IMR-90 (cell line): ENCODE results near the gene TM9SF4. TPM values are rescaled to one million over a fixed set of nuclear protein-coding genes. Genes with fewer than 3 reads are reported as not detected.

Experiments used
- ATAC-seq: fragments of 200-7000 bp; cut with Tn5 transposase; 2 replicates; pipeline ENCODE4 v1.9.1; 2020; ENCODE audit warnings: low read depth, mild to moderate bottlenecking, moderate library complexity
- BruUV-seq: library from RNA; stranded (reverse); fragments of 400-500 nt; replicated peaks from 2 replicates; lab custom pipeline; 2021; lab: Mats Ljungman, UMichigan
- CTCF ChIA-PET: fragments of 300-600 bp; formaldehyde crosslinking; extraction: SDS; loops from one replicate; lab custom pipeline; 2021; ENCODE audit warnings: antibody characterized with exemption; lab: Yijun Ruan, JAX
- POLR2A ChIA-PET: fragments of 300-600 bp; sonication (Branson Sonifier 250); formaldehyde crosslinking; loops from one replicate; lab custom pipeline; 2022; ENCODE audit warnings: antibody characterized with exemption; ENCODE audit not compliant: unreplicated experiment; lab: Charles Lee
- DNase-seq: peaks from one replicate; pipeline ENCODE4 v3.0.0; 2013
- H2AFZ ChIP-seq: replicated peaks from 2 replicates; pipeline ENCODE3; 2013; ENCODE audit warnings: low read length, mild to moderate bottlenecking; ENCODE audit not compliant: poor library complexity
- H2AK5ac ChIP-seq: 2 replicates; pipeline ENCODE4 v1.6.1; 2013; ENCODE audit warnings: low read depth, low read length, inconsistent platforms
- H2AK9ac ChIP-seq: replicated peaks from 2 replicates; pipeline ENCODE3; 2013; ENCODE audit warnings: mild to moderate bottlenecking, low read depth, low read length, moderate library complexity; ENCODE audit not compliant: poor library complexity
- H2BK120ac ChIP-seq: 2 replicates; pipeline ENCODE4 v1.6.1; 2013; ENCODE audit warnings: low read depth, low read length, inconsistent platforms
- H2BK15ac ChIP-seq: 3 replicates; pipeline ENCODE4 v1.6.1; 2013; ENCODE audit warnings: low read depth, low read length, inconsistent platforms
- H2BK20ac ChIP-seq: 2 replicates; pipeline ENCODE4 v1.6.1; 2013; ENCODE audit warnings: low read depth, mild to moderate bottlenecking, inconsistent platforms, low read length, moderate library complexity
- H2BK5ac ChIP-seq: 2 replicates; pipeline ENCODE4 v1.6.1; 2013; ENCODE audit warnings: mild to moderate bottlenecking, low read depth, low read length, inconsistent platforms; ENCODE audit not compliant: poor library complexity, severe bottlenecking
- H3K14ac ChIP-seq: replicated peaks from 2 replicates; pipeline ENCODE4 v1.6.1; 2013; ENCODE audit warnings: low read depth, low read length, inconsistent platforms
- H3K18ac ChIP-seq: 2 replicates; pipeline ENCODE4 v1.6.1; 2013; ENCODE audit warnings: low read depth, low read length, control low read depth
- H3K23ac ChIP-seq: 2 replicates; pipeline ENCODE4 v1.6.1; 2013; ENCODE audit warnings: low read depth, low read length, inconsistent platforms
- H3K27ac ChIP-seq: 2 replicates; pipeline ENCODE4 v1.5.1; 2013; ENCODE audit warnings: mild to moderate bottlenecking, control low read depth, low read length; ENCODE audit not compliant: insufficient read depth
- H3K27me3 ChIP-seq: 2 replicates; pipeline ENCODE4 v1.6.1; 2013; ENCODE audit warnings: low read length; ENCODE audit not compliant: control insufficient read depth, insufficient read depth
- H3K36me3 ChIP-seq: 2 replicates; pipeline ENCODE4 v1.6.1; 2013; ENCODE audit warnings: low read length, mixed read lengths; ENCODE audit not compliant: control insufficient read depth, insufficient read depth
- H3K4ac ChIP-seq: 2 replicates; pipeline ENCODE4 v1.6.1; 2013; ENCODE audit warnings: low read depth, low read length, inconsistent platforms
- H3K4me1 ChIP-seq: 2 replicates; pipeline ENCODE4 v1.6.1; 2013; ENCODE audit warnings: low read length, mixed read lengths; ENCODE audit not compliant: control insufficient read depth, insufficient read depth
- H3K4me2 ChIP-seq: 2 replicates; pipeline ENCODE4 v1.6.1; 2013; ENCODE audit warnings: low read depth, mild to moderate bottlenecking, control low read depth, low read length, moderate library complexity
- H3K4me3 ChIP-seq: 2 replicates; pipeline ENCODE4 v1.5.1; 2013; ENCODE audit warnings: low read depth, mild to moderate bottlenecking, control low read depth, low read length, moderate library complexity; ENCODE audit not compliant: insufficient read depth
- H3K56ac ChIP-seq: 2 replicates; pipeline ENCODE4 v1.6.1; 2013; ENCODE audit warnings: low read length, inconsistent platforms; ENCODE audit not compliant: insufficient read depth; ENCODE audit errors: extremely low read depth
- H3K79me1 ChIP-seq, 2 experiments: 2 replicates each; pipeline ENCODE4 v1.6.1; 2013; ENCODE audit warnings: low read length in 2 of 2, inconsistent platforms in 1 of 2, low read depth in 1 of 2
- H3K9ac ChIP-seq: 2 replicates; pipeline ENCODE4 v1.6.1; 2013; ENCODE audit warnings: low read depth, low read length, control low read depth
- H3K9me1 ChIP-seq: 2 replicates; pipeline ENCODE4 v1.6.1; 2013; ENCODE audit warnings: low read length, inconsistent platforms; ENCODE audit not compliant: insufficient read depth
- H3K9me3 ChIP-seq: 2 replicates; pipeline ENCODE4 v1.6.1; 2013; ENCODE audit warnings: low read length; ENCODE audit not compliant: control insufficient read depth, insufficient read depth
- H4K20me1 ChIP-seq: 2 replicates; pipeline ENCODE4 v1.6.1; 2013; ENCODE audit warnings: low read length, inconsistent platforms; ENCODE audit not compliant: insufficient read depth
- H4K5ac ChIP-seq: 2 replicates; pipeline ENCODE4 v1.6.1; 2013; ENCODE audit warnings: mild to moderate bottlenecking, low read depth, low read length, control low read depth
- H4K8ac ChIP-seq, 2 experiments: 2 replicates each; pipeline ENCODE4 v1.6.1; 2013; ENCODE audit warnings: low read depth in 2 of 2, low read length in 2 of 2, control low read depth in 1 of 2, inconsistent platforms in 1 of 2
- H4K91ac ChIP-seq: 2 replicates; pipeline ENCODE4 v1.6.1; 2013; ENCODE audit warnings: low read depth, low read length, inconsistent platforms; ENCODE audit not compliant: insufficient read depth
- BHLHE40 ChIP-seq: fragments of 150-350 bp; IDR thresholded peaks from 2 replicates; pipeline ENCODE4 v1.6.1; 2016; ENCODE audit warnings: mild to moderate bottlenecking, low read depth, low read length
- CEBPB ChIP-seq: IDR thresholded peaks from 2 replicates; pipeline ENCODE4 v1.6.1; 2012; ENCODE audit warnings: low read depth, low read length, improper control_type of control experiment
- CHD1 ChIP-seq: IDR thresholded peaks from 2 replicates; pipeline ENCODE4 v1.6.1; 2012; ENCODE audit warnings: low read depth, low read length, improper control_type of control experiment
- CTCF ChIP-seq: conservative IDR thresholded peaks from 2 replicates; pipeline ENCODE4 v1.5.1; 2012; ENCODE audit warnings: mild to moderate bottlenecking, low read depth, low read length, improper control_type of control experiment
- ELK1 ChIP-seq: fragments of 150-350 bp; IDR thresholded peaks from 2 replicates; pipeline ENCODE4 v1.6.1; 2016; ENCODE audit warnings: low read depth, mild to moderate bottlenecking, low read length, moderate library complexity, borderline replicate concordance
- FOS ChIP-seq: fragments of 150-350 bp; IDR thresholded peaks from 2 replicates; pipeline ENCODE4 v1.6.1; 2016; ENCODE audit warnings: low read depth, low read length
- MAFK ChIP-seq: IDR thresholded peaks from 2 replicates; pipeline ENCODE4 v1.6.1; 2012; ENCODE audit warnings: low read depth, low read length, improper control_type of control experiment
- MAZ ChIP-seq: IDR thresholded peaks from 2 replicates; pipeline ENCODE4 v1.6.1; 2012; ENCODE audit warnings: low read depth, mild to moderate bottlenecking, low read length, improper control_type of control experiment, moderate library complexity, borderline replicate concordance
- MXI1 ChIP-seq: IDR thresholded peaks from 2 replicates; pipeline ENCODE4 v1.6.1; 2012; ENCODE audit warnings: low read depth, mild to moderate bottlenecking, low read length, moderate library complexity, borderline replicate concordance
- NFE2L2 ChIP-seq: fragments of 150-350 bp; IDR thresholded peaks from 2 replicates; pipeline ENCODE4 v1.6.1; 2016; ENCODE audit warnings: low read depth, mild to moderate bottlenecking, low read length
- POLR2A ChIP-seq: IDR thresholded peaks from 2 replicates; pipeline ENCODE4 v1.6.1; 2012; ENCODE audit warnings: mild to moderate bottlenecking, low read depth, low read length
- RAD21 ChIP-seq: IDR thresholded peaks from 2 replicates; pipeline ENCODE4 v1.6.1; 2012; ENCODE audit warnings: low read length, improper control_type of control experiment
- RCOR1 ChIP-seq: IDR thresholded peaks from 2 replicates; pipeline ENCODE4 v1.6.1; 2012; ENCODE audit warnings: mild to moderate bottlenecking, low read length, improper control_type of control experiment; ENCODE audit not compliant: insufficient replicate concordance
- RFX5 ChIP-seq: IDR thresholded peaks from 2 replicates; pipeline ENCODE4 v1.8.0; 2012; ENCODE audit warnings: low read depth, mild to moderate bottlenecking, low read length, moderate library complexity
- SMC3 ChIP-seq: fragments of 150-350 bp; IDR thresholded peaks from 2 replicates; pipeline ENCODE4 v1.6.1; 2016; ENCODE audit warnings: low read depth, mild to moderate bottlenecking, antibody characterized with exemption, low read length, moderate library complexity
- USF2 ChIP-seq: fragments of 150-350 bp; IDR thresholded peaks from 2 replicates; pipeline ENCODE4 v1.6.1; 2017; ENCODE audit warnings: mild to moderate bottlenecking, antibody characterized with exemption, low read length, low read depth
- WGBS, 2 experiments: methylation state at CpG; one replicate each; pipeline versions ENCODE4 v1.1.5 to v1.1.7; 2013; ENCODE audit warnings: missing lambda C conversion rate in 2 of 2; ENCODE audit not compliant: insufficient read length in 1 of 2; ENCODE audit errors: extremely low coverage in 2 of 2; 5-methylcytosine and 5-hydroxymethylcytosine counted together
- dilution Hi-C: fragments of 300-500 bp; cut with HindIII; formaldehyde crosslinking; loops from one replicate; pipeline ENCODE4 v1.14.3; 2018; ENCODE audit warnings: low sequenced_read_pairs; ENCODE audit not compliant: unreplicated experiment
- in situ Hi-C: fragments of 300-500 bp; cut with MboI; formaldehyde crosslinking; loops from 3 replicates; pipeline ENCODE4 v1.14.3; 2019; ENCODE audit warnings: low sequenced_read_pairs, inconsistent platforms, mixed read lengths
- intact Hi-C: fragments of 100-400 bp; cut with micrococcal nuclease; formaldehyde crosslinking; loops from 2 replicates; pipeline ENCODE4 v1.10.0; 2022
- polyA plus RNA-seq, 3 experiments: library from polyadenylated mRNA; depleted of rRNA; stranded (reverse); fragments of >200 nt; gene quantifications; 2 replicates each; pipeline ENCODE4 v1.2.3, GENCODE V29; 2012; ENCODE audit warnings: low replicate concordance in 1 of 3
- total RNA-seq: library from RNA; depleted of rRNA; stranded (reverse); fragments of >200 nt; gene quantifications from 2 replicates; pipeline ENCODE4 v1.2.3, GENCODE V29; 2012

TM9SF4 gene
- total and polyA plus RNA-seq, 2 of the 4 experiments (the other 2 are of a cell fraction), result 35.3 to 59.1 TPM

- Histone ChIP-seq H4K8ac (no peak overlapping the region), H3K56ac (no peak overlapping the region), H3K18ac (no peak overlapping the region), H3K9me1 (peaks cover 12% of the 10 kb centered on the region), H3K4me1 (peaks cover 4% of the 10 kb centered on the region), H3K14ac (no peak overlapping the region), H2AK9ac (no peak overlapping the region), H3K4ac (no peak overlapping the region), H3K9me3 (no peaks in the 10 kb centered on the region), H3K4me3 (no peak overlapping the region), H2BK20ac (no peak overlapping the region), H3K9ac (no peak overlapping the region), H3K27ac (no peak overlapping the region), H4K20me1 (peaks cover 47% of the 10 kb centered on the region), H3K27me3 (no peaks in the 10 kb centered on the region), H4K91ac (no peak overlapping the region), H3K36me3 (peaks cover 6% of the 10 kb centered on the region), H2BK120ac (no peak overlapping the region), H2AK5ac (no peak overlapping the region), H3K79me1 (peaks cover 33 to 63% of the 10 kb centered on the region in 2 experiments; a peak in 3 of 4 replicates), H2BK5ac (no peak overlapping the region), H3K23ac (0 out of 2 replicates have a peak overlapping the region, but pooled peaks have one; percentile 10), H2BK15ac (no peak overlapping the region), H3K4me2 (no peak overlapping the region), H2AFZ (no peak overlapping the region), H4K5ac (no peak overlapping the region)
- BruUV-seq, result no TSS peak
- CTCF ChIA-PET, result no interaction called here
- DNase-seq (no peak), ATAC-seq (no peak)
- dilution Hi-C loops (no loop called here), intact Hi-C loops (no loop called here), in situ Hi-C loops (no loop called here)
- TF ChIP-seq POLR2A (no peak), ELK1 (no peak), RCOR1 (no peak), CHD1 (no peak), CEBPB (no peak), SMC3 (no peak), BHLHE40 (no peak), MXI1 (no peak), USF2 (no peak), FOS (no peak), RFX5 (no peak), NFE2L2 (no peak), CTCF (no peak), MAZ (no peak), RAD21 (no peak), MAFK (no peak)
- WGBS, 2 experiments, result 83% methylated on average over 1 of the region's 3 CpGs; no CpG with 5 or more reads in 1 of the 2 experiments
- POLR2A ChIA-PET, result no interaction called here
These were observed 1.7 kb downstream of the TM9SF4 start for GRCh38 chr20:32111156-32111686.
